ENCODE data around the gene CLEC17A.
"Not testable (repeated sequence)": the region's sequence is repeated elsewhere in the genome, so short reads cannot be mapped to it uniquely, and the experiment has no call there.

CLEC17A gene

DNA sequence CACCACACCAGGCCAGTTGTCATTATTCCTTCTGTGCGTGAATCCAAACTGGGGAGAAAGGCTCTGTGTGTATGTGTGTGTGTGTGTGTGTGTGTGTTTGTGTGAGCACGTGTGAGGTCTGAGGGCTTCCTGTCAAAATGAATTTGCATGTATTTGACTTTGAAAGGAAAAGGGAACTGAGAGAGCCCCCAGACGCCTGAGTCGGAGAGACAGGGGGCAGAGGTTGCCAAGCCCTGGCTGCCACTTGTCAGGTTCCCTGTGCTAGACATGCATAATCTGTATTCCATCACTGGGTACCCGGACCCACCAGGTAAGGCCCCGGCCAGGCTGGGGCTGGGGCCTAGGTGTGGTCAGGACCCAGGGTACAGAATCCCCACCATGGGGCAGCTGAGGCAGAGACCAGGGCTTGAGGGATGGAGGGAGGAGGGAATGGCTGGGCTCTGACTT, at the start of gene CLEC17A:
Gene CLEC17A (plus strand): TSS at position 191 of the 447 bp plus-strand sequence. CDS start 77 bp downstream, at position 268.
- no peak for DNase-seq

GRCh38 chr19:14533450-14533849, 49.4 kb upstream of the CLEC17A start:
- DNase-seq, result no peak

- DNase-seq, result no peak
Measured at GRCh38 chr19:14536926-14537692, 45.8 kb upstream of the CLEC17A start.

- no peak for DNase-seq
Measured at GRCh38 chr19:14540741-14541525, 42.0 kb upstream of the CLEC17A start.

- DNase-seq, result not testable (repeated sequence)
Measured at GRCh38 chr19:14541979-14542378, 40.9 kb upstream of the CLEC17A start.

- no peak for DNase-seq
Measured at GRCh38 chr19:14542711-14543328, 40.1 kb upstream of the CLEC17A start.

DNA sequence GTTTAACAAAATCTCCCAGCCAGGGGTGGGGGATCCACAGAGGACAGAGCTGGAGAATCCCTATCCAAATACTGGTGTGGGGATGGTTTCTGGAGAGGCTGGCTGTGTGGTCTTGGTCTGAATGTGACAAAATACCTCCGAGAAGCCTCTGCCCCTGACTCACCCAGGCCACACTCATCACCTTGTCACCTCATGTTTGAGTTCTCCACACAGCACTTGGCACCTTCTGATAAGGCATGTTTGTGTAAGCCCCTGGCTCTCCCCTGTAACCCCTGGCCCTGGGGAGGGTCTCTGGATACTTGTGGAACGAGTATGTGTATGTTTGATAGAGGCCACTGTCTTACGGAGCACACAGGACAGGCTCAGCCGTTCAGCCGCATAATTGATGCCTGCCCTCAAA, 38.8 kb upstream of the CLEC17A start:
- DNase-seq, result no peak

GRCh38 chr19:14544977-14545715, 37.7 kb upstream of the CLEC17A start:
- DNase-seq, result peak in 1 of 2 experiments; percentile 32

DNA sequence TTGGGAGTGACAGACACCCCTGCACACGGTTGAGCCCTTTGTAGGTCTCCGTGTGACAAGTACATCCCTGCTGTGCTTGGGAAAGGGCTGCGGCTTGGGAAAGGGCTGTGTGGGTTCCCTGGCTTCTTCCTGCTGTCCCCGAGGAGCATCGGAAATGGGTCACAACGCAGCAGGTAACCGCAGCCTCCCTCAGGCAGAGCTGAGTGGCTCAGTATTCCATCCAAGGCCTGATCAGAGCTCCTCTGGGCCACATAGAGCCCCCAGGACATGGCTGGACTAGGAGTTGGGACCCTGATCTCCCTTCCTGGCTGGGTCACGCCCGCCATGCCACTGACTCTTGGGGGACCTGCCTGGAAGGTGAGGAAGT, 37.2 kb upstream of the CLEC17A start:
- DNase-seq, result no peak

DNA sequence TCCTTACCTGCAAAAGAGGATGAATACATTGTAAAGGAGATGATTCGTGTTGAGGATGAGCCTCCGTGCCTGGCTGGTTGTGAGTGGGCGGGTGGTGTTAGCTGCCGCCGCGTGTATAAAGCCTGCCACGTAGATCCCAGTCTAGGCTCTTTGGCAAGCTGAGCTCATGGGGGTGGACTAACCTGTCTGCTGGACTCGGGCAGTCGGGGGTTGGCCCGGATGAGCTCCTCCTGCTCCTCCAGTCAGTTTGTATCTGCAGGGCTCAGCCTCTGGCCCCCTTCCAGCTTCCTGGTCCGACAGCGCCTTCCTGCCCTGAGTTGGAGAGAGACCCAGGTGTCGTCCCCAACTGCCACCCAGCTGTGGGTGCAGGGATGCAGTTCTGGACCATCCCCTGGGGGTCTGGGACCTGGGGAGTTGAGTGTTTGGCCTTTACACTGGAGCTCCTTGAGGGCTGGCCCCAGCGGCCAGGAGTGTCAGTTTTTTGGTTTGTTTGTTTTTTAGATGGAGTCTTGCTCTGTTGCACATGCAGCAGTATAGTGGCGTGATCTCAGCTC, 32.6 kb upstream of the CLEC17A start:
- no peak for DNase-seq

GRCh38 chr19:14551134-14552005, 31.5 kb upstream of the CLEC17A start:
- DNase-seq, result not testable (repeated sequence)

DNA sequence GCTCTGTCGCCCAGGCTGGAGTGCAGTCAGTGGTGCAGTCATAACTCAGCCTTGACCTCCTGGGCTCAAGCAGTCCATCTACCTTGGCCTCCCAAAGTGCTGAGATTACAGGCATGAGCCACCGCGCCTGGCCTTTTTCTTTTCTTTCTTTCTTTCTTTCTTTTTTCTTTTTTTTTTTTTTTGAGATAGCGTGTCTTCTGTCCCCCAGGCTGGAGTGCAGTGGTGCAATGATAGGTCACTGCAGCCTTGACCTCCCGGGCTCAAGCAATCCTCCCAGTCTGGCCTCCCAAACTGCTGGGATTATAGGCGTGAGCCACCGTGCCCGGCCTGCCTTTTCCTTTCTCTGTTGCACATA, 30.9 kb upstream of the CLEC17A start:
- DNase-seq, result not testable (repeated sequence)

DNA sequence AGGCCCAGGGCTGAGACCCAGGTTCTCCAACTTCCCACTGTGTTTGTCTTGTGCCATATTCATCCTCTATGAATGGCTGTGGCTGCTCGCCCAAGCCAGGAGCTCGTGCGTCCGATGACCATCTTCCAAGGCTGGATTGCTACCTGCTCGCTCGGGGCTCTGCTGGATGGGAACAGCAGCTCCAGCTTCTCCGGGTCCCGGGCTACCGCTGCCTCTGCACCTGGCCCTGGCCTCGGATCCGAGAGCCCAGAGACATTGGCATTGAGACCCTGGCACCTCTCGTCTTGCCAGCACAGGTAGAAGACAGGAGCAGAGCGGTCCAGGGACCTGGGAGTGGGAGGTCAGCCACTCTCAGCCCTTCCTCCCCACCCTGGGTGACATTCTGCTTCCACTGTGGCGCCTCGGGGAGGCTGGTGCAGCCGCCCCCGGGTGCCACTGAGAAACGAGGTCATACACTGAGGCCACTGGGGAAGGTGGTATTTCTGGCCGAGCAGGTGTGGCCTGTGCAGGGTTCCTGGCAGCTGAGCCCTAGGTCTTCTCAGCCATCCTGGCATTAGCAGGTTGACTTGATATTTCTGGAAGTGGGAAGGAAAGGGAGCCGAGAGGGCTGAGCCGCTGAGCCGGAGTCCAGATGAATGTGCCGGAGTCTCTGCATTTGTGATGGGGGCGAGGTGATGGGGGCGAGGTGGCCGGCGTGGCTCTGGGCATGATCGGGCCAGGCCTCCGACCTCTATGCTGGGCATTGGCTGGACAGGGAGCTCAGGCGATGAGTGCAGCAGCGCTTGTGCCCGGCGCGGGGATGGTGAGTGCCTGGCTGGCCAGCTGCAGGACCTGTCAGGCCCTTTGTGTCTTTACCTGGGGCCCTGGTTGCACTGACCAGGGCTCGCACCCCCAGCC, 29.6 kb upstream of the CLEC17A start:
- no peak for DNase-seq

DNA sequence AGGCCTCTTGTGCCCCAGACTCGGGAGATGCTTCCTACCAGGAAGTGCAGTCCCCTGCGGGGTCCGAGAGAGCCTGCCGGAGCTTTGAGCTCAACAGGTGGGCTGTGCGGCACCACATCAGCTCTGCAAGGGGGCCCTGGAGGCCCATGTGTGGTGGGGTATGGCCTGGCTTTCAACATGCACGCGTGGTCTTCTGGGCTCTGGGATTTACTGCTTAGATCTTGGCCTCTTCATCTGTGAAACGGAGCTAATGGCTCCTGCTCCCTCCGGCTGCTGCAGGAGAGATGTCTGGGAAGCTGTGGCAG, 29.0 kb upstream of the CLEC17A start:
- DNase-seq, result no peak

DNA sequence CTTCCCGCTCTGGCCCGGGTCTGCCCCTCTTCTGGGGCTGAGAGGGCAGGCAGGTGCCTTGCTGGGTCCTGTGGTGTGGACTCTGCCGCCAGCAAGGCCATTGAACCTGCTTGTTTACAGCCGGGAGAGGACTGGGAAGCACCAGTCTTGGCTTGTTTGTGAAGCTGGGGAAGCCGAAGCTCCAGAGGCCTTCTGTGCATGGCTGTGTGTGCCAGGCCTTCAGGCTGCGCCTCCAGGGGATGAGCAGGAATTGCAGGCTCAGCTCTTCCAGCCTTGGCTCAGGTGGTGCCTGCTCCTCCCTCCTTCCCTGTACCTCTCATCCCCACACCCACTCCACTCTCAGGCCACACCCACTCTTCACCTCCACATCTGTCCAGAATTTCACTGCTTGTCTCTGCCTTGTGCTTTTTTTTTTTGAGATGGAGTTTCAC, 28.5 kb upstream of the CLEC17A start:
- peak; percentile 31 to 66 for DNase-seq

DNA sequence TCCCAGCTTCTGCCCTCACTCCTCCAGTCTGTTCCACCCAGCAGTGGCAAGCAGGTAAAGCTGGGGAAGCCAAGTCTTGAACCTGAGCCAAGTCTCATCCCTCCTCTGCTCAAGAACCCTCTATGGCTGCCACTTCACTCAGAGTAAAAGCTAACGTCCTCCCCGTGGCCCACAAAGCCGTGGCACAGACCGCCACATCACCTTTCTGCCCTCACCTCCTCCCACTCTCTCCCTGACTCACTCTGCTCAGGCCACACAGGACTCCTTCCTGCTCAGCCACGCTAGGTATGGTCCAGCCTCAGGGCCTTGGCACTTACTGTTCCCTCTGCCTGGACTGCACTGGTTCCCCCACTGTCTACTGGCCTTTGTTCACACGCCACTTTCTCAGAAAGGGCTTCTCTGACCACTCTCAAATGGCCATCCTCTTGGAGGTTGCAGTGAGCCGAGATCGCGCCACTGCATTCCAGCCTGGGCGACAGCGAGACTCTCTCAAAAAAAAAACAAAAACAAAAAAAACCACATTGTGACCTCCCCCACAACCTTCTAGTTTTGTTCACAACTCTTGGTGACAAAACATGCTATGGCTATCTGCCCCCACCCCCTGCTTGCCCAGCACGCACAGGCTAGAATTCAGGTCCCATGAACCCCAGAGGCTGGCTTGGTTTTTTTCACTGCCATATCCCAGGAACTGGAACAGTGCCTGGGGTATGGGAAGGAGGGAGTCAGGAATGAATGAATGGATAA, 26.8 kb upstream of the CLEC17A start:
- DNase-seq, result no peak

GRCh38 chr19:14556662-14557188, 26.2 kb upstream of the CLEC17A start:
- DNase-seq, result peak; percentile 33 to 47

DNA sequence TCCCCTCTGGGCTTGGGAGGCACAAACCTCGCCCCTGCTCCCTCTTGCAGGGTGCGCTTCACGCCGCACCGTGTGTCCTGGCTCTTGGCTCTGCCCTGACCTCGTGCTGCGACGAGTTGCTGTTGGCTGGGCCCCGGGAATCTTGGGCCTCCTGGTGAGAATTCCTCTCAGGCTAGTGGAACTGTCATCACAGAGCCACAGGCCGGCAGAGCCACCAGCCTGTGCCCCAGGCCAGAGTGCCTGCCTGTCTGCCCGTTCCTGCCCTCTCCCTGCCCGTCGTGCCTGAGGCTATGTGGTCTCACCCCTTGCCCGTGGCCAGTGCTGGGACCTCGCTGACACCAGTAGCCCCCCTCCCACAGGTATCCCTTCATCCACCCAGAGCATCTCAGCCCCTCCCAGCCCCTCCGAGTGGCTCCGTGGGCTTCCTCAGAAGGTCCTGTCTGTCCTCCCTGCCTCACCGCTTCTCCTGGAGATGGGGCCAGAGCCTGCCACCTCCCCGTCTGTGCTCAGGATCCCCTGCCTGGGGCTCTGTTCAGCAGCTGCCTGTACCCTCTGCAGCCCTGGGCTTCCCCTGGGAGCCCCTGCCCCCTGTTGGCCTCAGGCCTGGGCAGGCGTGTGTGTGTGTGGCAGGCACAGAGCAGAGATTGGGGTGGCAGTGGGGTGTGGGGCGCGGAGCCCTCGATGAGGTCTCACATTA, 24.4 kb upstream of the CLEC17A start:
- no peak for DNase-seq

Measured in NCI-H524 (cell line).